Astrocyte (in vitro differentiated cells and primary cell): ENCODE data around the gene TM9SF1.

Source experiments
- EZH2 ChIP-seq: IDR thresholded peaks from 2 replicates; pipeline ENCODE4 v1.6.1; 2012; ENCODE audit warnings: mild to moderate bottlenecking, low read length, inconsistent platforms; ENCODE audit not compliant: insufficient read depth
- TF ChIP-seq, protein P1 (sequence below): IDR thresholded peaks from 2 replicates; pipeline ENCODE4 v1.5.1; 2011; ENCODE audit warnings: low read depth, mild to moderate bottlenecking, inconsistent platforms, low read length, moderate library complexity; ENCODE audit not compliant: insufficient read depth

- TF ChIP-seq, protein P1, sequence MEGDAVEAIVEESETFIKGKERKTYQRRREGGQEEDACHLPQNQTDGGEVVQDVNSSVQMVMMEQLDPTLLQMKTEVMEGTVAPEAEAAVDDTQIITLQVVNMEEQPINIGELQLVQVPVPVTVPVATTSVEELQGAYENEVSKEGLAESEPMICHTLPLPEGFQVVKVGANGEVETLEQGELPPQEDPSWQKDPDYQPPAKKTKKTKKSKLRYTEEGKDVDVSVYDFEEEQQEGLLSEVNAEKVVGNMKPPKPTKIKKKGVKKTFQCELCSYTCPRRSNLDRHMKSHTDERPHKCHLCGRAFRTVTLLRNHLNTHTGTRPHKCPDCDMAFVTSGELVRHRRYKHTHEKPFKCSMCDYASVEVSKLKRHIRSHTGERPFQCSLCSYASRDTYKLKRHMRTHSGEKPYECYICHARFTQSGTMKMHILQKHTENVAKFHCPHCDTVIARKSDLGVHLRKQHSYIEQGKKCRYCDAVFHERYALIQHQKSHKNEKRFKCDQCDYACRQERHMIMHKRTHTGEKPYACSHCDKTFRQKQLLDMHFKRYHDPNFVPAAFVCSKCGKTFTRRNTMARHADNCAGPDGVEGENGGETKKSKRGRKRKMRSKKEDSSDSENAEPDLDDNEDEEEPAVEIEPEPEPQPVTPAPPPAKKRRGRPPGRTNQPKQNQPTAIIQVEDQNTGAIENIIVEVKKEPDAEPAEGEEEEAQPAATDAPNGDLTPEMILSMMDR, result no peak
- no peak for TF ChIP-seq EZH2
These were observed 1.8 kb upstream of the TM9SF1 start for GRCh38 chr14:24197056-24197450.
